GM12878 (cell line): ENCODE measurements around the gene ANKRD65. TPM values are rescaled to one million over a fixed set of nuclear protein-coding genes. Genes with fewer than 3 reads are reported as not detected.
"Not testable (repeated sequence)": the region's sequence is repeated elsewhere in the genome, so short reads cannot be mapped to it uniquely, and the experiment has no call there.

ENCODE experiments used
- ATAC-seq: fragments of 200-7000 bp; cut with Tn5 transposase; 3 replicates; pipeline ENCODE4 v1.9.1; 2020; ENCODE audit warnings: mild to moderate bottlenecking, moderate library complexity
- BruUV-seq: library from RNA; stranded (reverse); fragments of 400-500 nt; replicated peaks from 2 replicates; lab custom pipeline; 2021; lab: Mats Ljungman, UMichigan
- CTCF ChIA-PET: fragments of 300-600 bp; sonication (Branson Sonifier 250); formaldehyde crosslinking; extraction: SDS; loops from one replicate; lab custom pipeline; 2021; ENCODE audit warnings: inconsistent platforms; lab: Yijun Ruan, JAX
- POLR2A ChIA-PET: fragments of 350-600 bp; formaldehyde crosslinking; extraction: SDS; loops from one replicate; lab custom pipeline; 2021; ENCODE audit warnings: inconsistent platforms; lab: Charles Lee
- RAD21 ChIA-PET: fragments of 300-600 bp; sonication (Branson Sonifier 250); formaldehyde crosslinking; loops from one replicate; lab custom pipeline; 2023; ENCODE audit warnings: antibody characterized with exemption; ENCODE audit not compliant: unreplicated experiment; lab: Charles Lee
- SMC1A ChIA-PET: fragments of 300-600 bp; sonication (Branson Sonifier 250); formaldehyde crosslinking; loops from one replicate; lab custom pipeline; 2023; ENCODE audit not compliant: unreplicated experiment, uncharacterized antibody; lab: Charles Lee
- DNase-seq: peaks from one replicate; pipeline ENCODE4 v3.0.0-alpha.2; 2011; ENCODE audit warnings: low read depth, low spot score
- FAIRE-seq: peaks from 3 replicates; lab custom pipeline; 2011; peaks lifted over from hg19 to GRCh38; lab: Jason Lieb, UNC
- H2AFZ ChIP-seq: 2 replicates; pipeline ENCODE4 v1.6.0; 2011; ENCODE audit warnings: low read depth, low read length, control low read depth; ENCODE audit not compliant: control insufficient read depth
- H3K27ac ChIP-seq: 2 replicates; pipeline ENCODE4 v1.5.1; 2011; ENCODE audit warnings: control low read depth; ENCODE audit not compliant: control insufficient read depth, insufficient read depth
- H3K27me3 ChIP-seq, 2 experiments: replicated peaks in 1 of 2; 2 replicates each; pipeline versions ENCODE4 v1.6.0 to v1.6.1; 2011; ENCODE audit warnings: low read length in 1 of 2; ENCODE audit not compliant: control insufficient read depth in 2 of 2, insufficient read depth in 2 of 2
- H3K36me3 ChIP-seq, 2 experiments: 2 replicates each; pipeline ENCODE4 v1.5.1; 2011; ENCODE audit warnings: low read length in 1 of 2; ENCODE audit not compliant: control insufficient read depth in 2 of 2, insufficient read depth in 2 of 2
- H3K4me1 ChIP-seq: 2 replicates; pipeline ENCODE4 v1.6.1; 2011; ENCODE audit warnings: mild to moderate bottlenecking, low read length, moderate library complexity, mixed read lengths; ENCODE audit not compliant: control insufficient read depth, insufficient read depth
- H3K4me2 ChIP-seq: 2 replicates; pipeline ENCODE4 v1.6.0; 2011; ENCODE audit warnings: control low read depth; ENCODE audit not compliant: control insufficient read depth, insufficient read depth
- H3K4me3 ChIP-seq: fragments of 200-600 bp; sonication (generic); 2 replicates; pipeline ENCODE4 v1.5.1; 2016
- H3K79me2 ChIP-seq: 2 replicates; pipeline ENCODE4 v1.6.0; 2011; ENCODE audit warnings: low read length; ENCODE audit not compliant: control insufficient read depth, insufficient read depth
- H3K9ac ChIP-seq: 2 replicates; pipeline ENCODE4 v1.8.0; 2011; ENCODE audit warnings: low read length, control low read depth, mixed read lengths; ENCODE audit not compliant: control insufficient read depth, insufficient read depth
- H3K9me3 ChIP-seq: replicated peaks from 3 replicates; pipeline ENCODE4 v1.5.1; 2011; ENCODE audit warnings: mild to moderate bottlenecking, low read length; ENCODE audit not compliant: control insufficient read depth, insufficient read depth
- H4K20me1 ChIP-seq: 2 replicates; pipeline ENCODE4 v1.6.0; 2011; ENCODE audit not compliant: control insufficient read depth, insufficient read depth
- NFXL1 ChIP-seq: fragments of 450-650 bp; IDR thresholded peaks from 2 replicates; pipeline ENCODE4 v1.6.1; 2017; ENCODE audit warnings: antibody characterized with exemption, mild to moderate bottlenecking, borderline replicate concordance
- POLR2A ChIP-seq: IDR thresholded peaks from 2 replicates; pipeline ENCODE4 v1.6.1; 2011; ENCODE audit warnings: low read depth, mild to moderate bottlenecking, low read length
- WGBS: methylation state at CpG from one replicate; pipeline ENCODE4 v1.1.6; 2016; ENCODE audit warnings: low lambda C conversion rate; ENCODE audit not compliant: insufficient replicate concordance, insufficient coverage; ENCODE audit errors: missing lambda C conversion rate; 5-methylcytosine and 5-hydroxymethylcytosine counted together
- in situ Hi-C: fragments of 300-500 bp; cut with MboI; formaldehyde crosslinking; loops from 9 replicates; pipeline ENCODE4 v1.14.3; 2018; ENCODE audit warnings: mixed read lengths
- intact Hi-C: fragments of 100-400 bp; cut with micrococcal nuclease; formaldehyde crosslinking; loops from one replicate; pipeline ENCODE4 v1.14.2; 2022; ENCODE audit not compliant: unreplicated experiment
- polyA plus RNA-seq, 11 experiments: library from polyadenylated mRNA; depleted of rRNA in 4 of 11; unstranded in 6 of 11; stranded (reverse) in 5 of 11; fragments of >200 nt; fragmentation: Nextera tagmentation in 4 of 11; fragmentation: Illumina TruSeq in 1 of 11; extraction: Ambion mirVana in 4 of 11; extraction: Trizol in 1 of 11; gene quantifications; 1 replicate in 1 of 11; 2 replicates in 10 of 11; pipeline versions ENCODE4 v1.2.1 to v1.2.3, GENCODE V29; 2011 to 2016; ENCODE audit warnings: inconsistent platforms in 2 of 11, missing spikeins in 2 of 11, low read depth in 1 of 11
- total RNA-seq, 4 experiments: library from RNA; depleted of rRNA in 3 of 4; stranded (reverse); fragments of >200 nt in 3 of 4; fragmentation: Illumina TruSeq in 1 of 4; extraction: Trizol in 1 of 4; gene quantifications; 2 replicates each; pipeline versions ENCODE4 v1.2.1 to v1.2.3, GENCODE V29; 2013 to 2021

ANKRD65 gene
- total and polyA plus RNA-seq, 10 of the 15 experiments (the other 5 are each of a cell fraction or from before 2014, with no cell fraction given), result 0.05 to 2.8 (median 0.37) TPM

DNA sequence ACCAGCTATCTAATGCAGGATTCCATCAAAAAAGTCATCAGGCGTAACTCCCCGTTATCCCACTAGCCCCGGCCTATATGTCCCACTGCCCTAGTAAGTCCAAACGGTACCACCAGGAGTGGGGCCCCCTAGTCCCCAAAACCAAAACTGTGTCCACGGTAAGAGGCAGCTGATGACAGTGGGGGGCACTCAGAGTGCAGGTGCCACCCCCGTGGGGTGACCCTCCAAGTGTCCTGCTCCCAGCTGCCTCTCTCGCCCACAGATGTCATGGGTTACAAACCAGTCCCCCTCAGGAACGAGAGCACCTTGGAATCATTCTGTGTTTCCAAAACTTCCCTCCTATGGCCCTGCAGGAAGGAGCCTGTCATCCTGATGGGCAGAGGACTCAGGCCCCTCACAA, 35.1 kb downstream of the ANKRD65 start:
- no peaks in the 10 kb centered on the region for H3K79me2 ChIP-seq
- H3K9me3 ChIP-seq, result no peaks in the 10 kb centered on the region
- ATAC-seq (no peak), FAIRE-seq (no peak), DNase-seq (no peak)
- 93% methylated on average over 8 of the region's 8 CpGs for WGBS
- no peak overlapping the region for H2AFZ ChIP-seq
- H3K36me3 ChIP-seq, result peaks cover 32 to 41% of the 10 kb centered on the region in 2 experiments
- ChIA-PET RAD21 (no interaction called here), SMC1A (interaction anchor here (1.0 kb wide), 1 partner anchor 12 kb away, joined by 3 read pairs; no protein-coding TSS in a partner anchor), POLR2A (interaction anchor here (0.6 kb wide), 2 partner anchors 11 to 390 kb away, joined by 7 to 9 read pairs; no protein-coding TSS in a partner anchor), CTCF (no interaction called here)
- TF ChIP-seq NFXL1 (no peak), POLR2A (peak; percentile 54; the same call in 1 of the 2 replicates)
- H3K27ac ChIP-seq, result no peak overlapping the region
- no peaks in the 10 kb centered on the region for H4K20me1 ChIP-seq
- no peaks in the 10 kb centered on the region for H3K27me3 ChIP-seq
- BruUV-seq, result no TSS peak
- no peak overlapping the region for H3K4me3 ChIP-seq
- intact Hi-C loops, result no loop called here
- no peak overlapping the region for H3K9ac ChIP-seq
- H3K4me1 ChIP-seq, result no peaks in the 10 kb centered on the region
- no peak overlapping the region for H3K4me2 ChIP-seq
- in situ Hi-C loops, result no loop called here

DNA sequence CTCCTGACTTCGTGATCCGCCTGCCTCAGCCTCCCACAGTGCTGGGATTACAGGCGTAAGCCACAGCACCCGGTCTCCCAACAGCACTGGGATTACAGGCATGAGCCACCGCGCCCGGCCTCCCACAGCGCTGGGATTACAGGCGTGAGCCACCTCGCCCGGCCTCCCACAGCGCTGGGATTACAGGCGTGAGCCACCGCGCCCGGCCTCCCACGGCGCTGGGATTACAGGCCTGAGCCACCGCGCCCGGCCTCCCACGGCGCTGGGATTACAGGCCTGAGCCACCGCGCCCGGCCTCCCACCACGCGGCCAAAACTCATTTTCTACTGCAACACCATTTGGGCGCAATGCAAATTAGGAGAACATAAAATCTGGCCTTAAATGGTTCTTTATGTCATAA, 35.7 kb downstream of the ANKRD65 start:
- H3K36me3 ChIP-seq, result peaks cover 26 to 42% of the 10 kb centered on the region in 2 experiments
- WGBS, result 95% methylated on average over 29 of the region's 29 CpGs
- CTCF ChIA-PET, H4K20me1 ChIP-seq, H3K4me3 ChIP-seq, H3K79me2 ChIP-seq, H3K27ac ChIP-seq, SMC1A ChIA-PET, H3K27me3 ChIP-seq, BruUV-seq, H2AFZ ChIP-seq, DNase-seq, RAD21 ChIA-PET, H3K9ac ChIP-seq, H3K9me3 ChIP-seq, H3K4me1 ChIP-seq, ATAC-seq, H3K4me2 ChIP-seq, in situ Hi-C loops, FAIRE-seq, intact Hi-C loops: not testable (repeated sequence)
- POLR2A ChIA-PET, result interaction anchor here (0.6 kb wide), 1 partner anchor 391 kb away, joined by 7 read pairs; no protein-coding TSS in a partner anchor
